HepG2 (cell line): ENCODE results near the gene YIF1B. TPM values are rescaled to one million over a fixed set of nuclear protein-coding genes. Genes with fewer than 3 reads are reported as not detected.

Experiments
- DMAP1 ChIP-seq: IDR thresholded peaks from 2 replicates; pipeline ENCODE4 v1.6.1; 2016
- EP300 ChIP-seq, 3 experiments: sonication (generic) in 1 of 3; formaldehyde crosslinking in 1 of 3; IDR thresholded peaks; 2 replicates each; pipeline versions ENCODE4 v1.5.1 to v1.6.1; 2011 to 2020; ENCODE audit warnings: low read depth in 2 of 3, low read length in 2 of 3, borderline replicate concordance in 1 of 3, improper control_type of control experiment in 1 of 3, mild to moderate bottlenecking in 1 of 3, missing genetic modification reagents in 1 of 3, moderate library complexity in 1 of 3
- HOMEZ ChIP-seq: IDR thresholded peaks from 2 replicates; pipeline ENCODE4 v1.6.1; 2016; ENCODE audit warnings: low read depth
- JARID2 ChIP-seq: sonication (generic); formaldehyde crosslinking; IDR thresholded peaks from 2 replicates; pipeline ENCODE4 v1.8.1; 2023; ENCODE audit warnings: missing genetic modification reagents, inconsistent platforms; ENCODE audit not compliant: insufficient replicate concordance
- KLF11 ChIP-seq: IDR thresholded peaks from 2 replicates; pipeline ENCODE4 v1.6.1; 2016; ENCODE audit warnings: missing compliant biosample characterization
- MEIS1 ChIP-seq: sonication (generic); formaldehyde crosslinking; IDR thresholded peaks from 2 replicates; pipeline ENCODE4 v1.9.0; 2021; ENCODE audit warnings: mild to moderate bottlenecking, missing genetic modification reagents, moderate library complexity, borderline replicate concordance
- MIER2 ChIP-seq: IDR thresholded peaks from 2 replicates; pipeline ENCODE4 v1.6.1; 2016; ENCODE audit warnings: missing biosample characterization, missing genetic modification reagents
- PCBP2 ChIP-seq: fragments of 200-400 bp; formaldehyde crosslinking; optimal IDR thresholded peaks from 2 replicates; pipeline ENCODE3; 2018; ENCODE audit warnings: low read length, low read depth; ENCODE audit not compliant: poor library complexity, severe bottlenecking
- ZKSCAN1 ChIP-seq: fragments of 150-350 bp; IDR thresholded peaks from 2 replicates; pipeline ENCODE4 v1.6.1; 2014; ENCODE audit warnings: low read length
- ZKSCAN5 ChIP-seq: sonication (generic); formaldehyde crosslinking; IDR thresholded peaks from 2 replicates; pipeline ENCODE4 v1.5.1; 2020; ENCODE audit warnings: mild to moderate bottlenecking, missing genetic modification reagents
- ZNF18 ChIP-seq: sonication (generic); formaldehyde crosslinking; IDR thresholded peaks from 2 replicates; pipeline ENCODE4 v1.8.0; 2022; ENCODE audit warnings: mild to moderate bottlenecking, missing genetic modification reagents; ENCODE audit not compliant: insufficient replicate concordance
- ZNF234 ChIP-seq: sonication (generic); formaldehyde crosslinking; conservative IDR thresholded peaks from 2 replicates; pipeline ENCODE4 v1.5.1; 2020; ENCODE audit warnings: mild to moderate bottlenecking, missing genetic modification reagents
- ZNF280B ChIP-seq: sonication (generic); formaldehyde crosslinking; IDR thresholded peaks from 2 replicates; pipeline ENCODE4 v1.5.0; 2020; ENCODE audit warnings: missing genetic modification reagents, mild to moderate bottlenecking, borderline replicate concordance
- ZNF468 ChIP-seq: sonication (generic); formaldehyde crosslinking; IDR thresholded peaks from 2 replicates; pipeline ENCODE4 v1.8.0; 2022; ENCODE audit warnings: mild to moderate bottlenecking, moderate library complexity, missing genetic modification reagents
- ZNF646 ChIP-seq: sonication (generic); formaldehyde crosslinking; IDR thresholded peaks from 2 replicates; pipeline ENCODE4 v1.9.0; 2021; ENCODE audit warnings: mild to moderate bottlenecking, missing genetic modification reagents
- ZNF749 ChIP-seq: sonication (generic); formaldehyde crosslinking; IDR thresholded peaks from 2 replicates; pipeline ENCODE4 v1.8.0; 2022; ENCODE audit warnings: mild to moderate bottlenecking, missing genetic modification reagents, moderate library complexity, borderline replicate concordance
- ZNF781 ChIP-seq: sonication (generic); formaldehyde crosslinking; IDR thresholded peaks from 2 replicates; pipeline ENCODE4 v1.5.1; 2020; ENCODE audit warnings: borderline replicate concordance, mild to moderate bottlenecking, missing genetic modification reagents; ENCODE audit errors: not compliant biosample characterization
- polyA plus RNA-seq, 8 experiments: library from polyadenylated mRNA; depleted of rRNA in 3 of 8; stranded (reverse) in 7 of 8; unstranded in 1 of 8; fragments of >200 nt; fragmentation: Illumina TruSeq in 4 of 8; extraction: Trizol in 4 of 8; gene quantifications; 2 replicates each; pipeline versions ENCODE4 v1.2.1 to v1.2.3, GENCODE V29; 2011 to 2016; ENCODE audit warnings: low read depth in 4 of 8, missing spikeins in 1 of 8, mixed read lengths in 1 of 8; ENCODE audit not compliant: insufficient read depth in 1 of 8
- total RNA-seq, 5 experiments: library from RNA; depleted of rRNA; stranded (reverse); fragments of >200 nt; fragmentation: Illumina TruSeq; extraction: Trizol; gene quantifications; 2 replicates each; pipeline ENCODE4 v1.2.3, GENCODE V29; 2016; ENCODE audit warnings: low read depth in 1 of 5

YIF1B gene
- total and polyA plus RNA-seq, 2 of the 13 experiments (the other 11 are each of a cell fraction or from before 2014, with no cell fraction given), result 41.4 to 85.2 TPM

- peak in 1 of 2 experiments; percentile 11; a peak in 1 of 4 replicates for TF ChIP-seq EP300 (IDR thresholded peaks at IDR 0.05; ENCODE audit: low read depth in 2 of 2, low read length in 2 of 2)
- no peak for TF ChIP-seq EP300 (CRISPR knock-in tag; IDR thresholded peaks at IDR 0.05; ENCODE audit: borderline replicate concordance)
- 0 out of 2 replicates have a peak, but pooled peaks have one; percentile 38 for TF ChIP-seq DMAP1 (CRISPR knock-in tag)
- no peak for TF ChIP-seq ZNF280B
- TF ChIP-seq ZNF781, result no peak
- peak; percentile 40; the same call in 1 of the 2 replicates for TF ChIP-seq MEIS1 (CRISPR knock-in tag)
- TF ChIP-seq JARID2 (CRISPR knock-in tag), result no peak
- no peak for TF ChIP-seq PCBP2
- no peak for TF ChIP-seq ZNF234 (CRISPR knock-in tag)
- TF ChIP-seq ZKSCAN1, result no peak
- no peak for TF ChIP-seq ZNF749
- TF ChIP-seq HOMEZ (CRISPR knock-in tag), result no peak
- no peak for TF ChIP-seq MIER2 (CRISPR knock-in tag)
- TF ChIP-seq ZNF18 (CRISPR knock-in tag), result peak; percentile 49
- TF ChIP-seq ZNF646, result no peak
- no peak for TF ChIP-seq ZKSCAN5
- TF ChIP-seq ZNF468 (CRISPR knock-in tag), result no peak
- no peak for TF ChIP-seq KLF11 (CRISPR knock-in tag)
These were observed at the start of gene YIF1B (continued) for GRCh38 chr19:38315657-38316476.
